Measurements from ENCODE around the gene UGT1A4. TPM values are rescaled to one million over a fixed set of nuclear protein-coding genes. Genes with fewer than 3 reads are reported as not detected.

The UGT1A4 gene
- total and polyA plus RNA-seq, 9 donors: not detected

- H3K9me3 ChIP-seq (replicated peaks; ENCODE audit: control insufficient read depth, low read depth, low read length): no peaks in the 10 kb centered on the region
- H3K27me3 ChIP-seq (ENCODE audit: control insufficient read depth, insufficient read depth, low read length): no peaks in the 10 kb centered on the region
- H3K4me1 ChIP-seq (ENCODE audit: control insufficient read depth, insufficient read depth, low read length): no peaks in the 10 kb centered on the region
- H3K4me3 ChIP-seq (ENCODE audit: low read length): no peak overlapping the region
- no peak for DNase-seq
- H3K27ac ChIP-seq (ENCODE audit: low read length): no peak overlapping the region
- no peaks in the 10 kb centered on the region for H3K36me3 ChIP-seq (ENCODE audit: control insufficient read depth, insufficient read depth, low read length)
- WGBS (ENCODE audit: insufficient coverage): 68% methylated on average over 3 of the region's 3 CpGs
Measured at GRCh38 chr2:233817361-233817911, 98.9 kb downstream of the UGT1A4 start.

- Histone ChIP-seq H3K27me3 (ENCODE audit: control insufficient read depth, insufficient read depth, low read length) (no peaks in the 10 kb centered on the region), H3K4me1 (ENCODE audit: control insufficient read depth, insufficient read depth, low read length) (no peaks in the 10 kb centered on the region), H3K4me3 (ENCODE audit: low read length) (no peak overlapping the region), H3K36me3 (ENCODE audit: control insufficient read depth, insufficient read depth, low read length) (no peaks in the 10 kb centered on the region), H3K27ac (ENCODE audit: low read length) (no peak overlapping the region), H3K9me3 (replicated peaks; ENCODE audit: control insufficient read depth, low read depth, low read length) (no peaks in the 10 kb centered on the region)
- DNase-seq: no peak
- WGBS (ENCODE audit: insufficient coverage): 89% methylated on average over 11 of the region's 11 CpGs
Measured at GRCh38 chr2:233817995-233818638, 99.6 kb downstream of the UGT1A4 start.

GRCh38 chr2:233818639-233819621, 100.4 kb downstream of the UGT1A4 start:
- 72% methylated on average over 11 of the region's 17 CpGs for WGBS (ENCODE audit: insufficient coverage)
- Histone ChIP-seq H3K9me3 (replicated peaks; ENCODE audit: control insufficient read depth, low read depth, low read length) (no peaks in the 10 kb centered on the region), H3K4me3 (ENCODE audit: low read length) (no peak overlapping the region), H3K4me1 (ENCODE audit: control insufficient read depth, insufficient read depth, low read length) (no peaks in the 10 kb centered on the region), H3K27me3 (ENCODE audit: control insufficient read depth, insufficient read depth, low read length) (no peaks in the 10 kb centered on the region), H3K36me3 (ENCODE audit: control insufficient read depth, insufficient read depth, low read length) (no peaks in the 10 kb centered on the region), H3K27ac (ENCODE audit: low read length) (no peak overlapping the region)
- DNase-seq: no peak

- H3K9me3 ChIP-seq (replicated peaks; ENCODE audit: control insufficient read depth, low read depth, low read length): no peaks in the 10 kb centered on the region
- no peaks in the 10 kb centered on the region for H3K36me3 ChIP-seq (ENCODE audit: control insufficient read depth, insufficient read depth, low read length)
- no peak overlapping the region for H3K4me3 ChIP-seq (ENCODE audit: low read length)
- 73% methylated on average over 14 of the region's 18 CpGs for WGBS (ENCODE audit: insufficient coverage)
- DNase-seq: no peak
- H3K27me3 ChIP-seq (ENCODE audit: control insufficient read depth, insufficient read depth, low read length): no peaks in the 10 kb centered on the region
- H3K4me1 ChIP-seq (ENCODE audit: control insufficient read depth, insufficient read depth, low read length): no peaks in the 10 kb centered on the region
- H3K27ac ChIP-seq (ENCODE audit: low read length): no peak overlapping the region
Measured at GRCh38 chr2:233819884-233820773, 101.6 kb downstream of the UGT1A4 start.

GRCh38 chr2:233820774-233821105, 102.2 kb downstream of the UGT1A4 start:
- 57% methylated on average over 3 of the region's 6 CpGs for WGBS (ENCODE audit: insufficient coverage)
- no peaks in the 10 kb centered on the region for H3K27me3 ChIP-seq (ENCODE audit: control insufficient read depth, insufficient read depth, low read length)
- no peaks in the 10 kb centered on the region for H3K4me1 ChIP-seq (ENCODE audit: control insufficient read depth, insufficient read depth, low read length)
- DNase-seq: no peak
- H3K4me3 ChIP-seq (ENCODE audit: low read length): no peak overlapping the region
- no peak overlapping the region for H3K27ac ChIP-seq (ENCODE audit: low read length)
- H3K36me3 ChIP-seq (ENCODE audit: control insufficient read depth, insufficient read depth, low read length): no peaks in the 10 kb centered on the region
- H3K9me3 ChIP-seq (replicated peaks; ENCODE audit: control insufficient read depth, low read depth, low read length): no peaks in the 10 kb centered on the region

GRCh38 chr2:233821196-233821595, 102.7 kb downstream of the UGT1A4 start:
- Histone ChIP-seq H3K4me3 (ENCODE audit: low read length) (no peak overlapping the region), H3K27me3 (ENCODE audit: control insufficient read depth, insufficient read depth, low read length) (no peaks in the 10 kb centered on the region), H3K36me3 (ENCODE audit: control insufficient read depth, insufficient read depth, low read length) (no peaks in the 10 kb centered on the region), H3K4me1 (ENCODE audit: control insufficient read depth, insufficient read depth, low read length) (no peaks in the 10 kb centered on the region), H3K9me3 (replicated peaks; ENCODE audit: control insufficient read depth, low read depth, low read length) (no peaks in the 10 kb centered on the region), H3K27ac (ENCODE audit: low read length) (no peak overlapping the region)
- 75% methylated on average over 2 of the region's 3 CpGs for WGBS (ENCODE audit: insufficient coverage)
- DNase-seq: no peak

- Histone ChIP-seq H3K36me3 (ENCODE audit: control insufficient read depth, insufficient read depth, low read length) (no peaks in the 10 kb centered on the region), H3K4me3 (ENCODE audit: low read length) (no peak overlapping the region), H3K27me3 (ENCODE audit: control insufficient read depth, insufficient read depth, low read length) (no peaks in the 10 kb centered on the region), H3K4me1 (ENCODE audit: control insufficient read depth, insufficient read depth, low read length) (no peaks in the 10 kb centered on the region), H3K9me3 (replicated peaks; ENCODE audit: control insufficient read depth, low read depth, low read length) (no peaks in the 10 kb centered on the region), H3K27ac (ENCODE audit: low read length) (no peak overlapping the region)
- DNase-seq: no peak
- WGBS (ENCODE audit: insufficient coverage): 100% methylated on average over 3 of the region's 8 CpGs
Measured at GRCh38 chr2:233821709-233822100, 103.2 kb downstream of the UGT1A4 start.

- no peak overlapping the region for H3K4me3 ChIP-seq (ENCODE audit: low read length)
- no peaks in the 10 kb centered on the region for H3K27me3 ChIP-seq (ENCODE audit: control insufficient read depth, insufficient read depth, low read length)
- WGBS (ENCODE audit: insufficient coverage): 88% methylated on average over 17 of the region's 21 CpGs
- H3K9me3 ChIP-seq (replicated peaks; ENCODE audit: control insufficient read depth, low read depth, low read length): no peaks in the 10 kb centered on the region
- H3K4me1 ChIP-seq (ENCODE audit: control insufficient read depth, insufficient read depth, low read length): no peaks in the 10 kb centered on the region
- DNase-seq: no peak
- H3K27ac ChIP-seq (ENCODE audit: low read length): no peak overlapping the region
- H3K36me3 ChIP-seq (ENCODE audit: control insufficient read depth, insufficient read depth, low read length): no peaks in the 10 kb centered on the region
Measured at GRCh38 chr2:233822101-233822771, 103.7 kb downstream of the UGT1A4 start.
